Measurements from ENCODE around the gene CSNK1G3.

The CSNK1G3 gene

DNA sequence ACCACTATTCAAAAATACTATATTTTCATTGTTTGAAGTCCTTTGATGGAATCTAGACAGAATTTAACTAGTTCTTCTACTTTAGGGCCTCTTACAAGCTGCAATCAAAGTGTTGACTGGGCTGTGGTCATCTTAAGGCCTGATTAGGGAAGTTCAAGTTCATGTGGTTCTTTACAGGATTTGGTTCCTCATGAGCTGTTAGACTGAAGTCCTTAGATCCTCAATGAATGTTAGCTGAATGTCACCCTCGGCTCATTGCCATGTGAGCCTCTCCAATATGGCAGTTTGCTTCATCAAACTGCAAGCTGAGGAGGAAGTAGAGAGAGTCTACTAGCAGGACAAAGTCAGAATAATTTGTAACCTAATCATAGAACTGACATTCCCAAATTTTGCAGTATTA lies 135.1 kb downstream of the CSNK1G3 start:
- DNase-seq (ENCODE audit: low read depth), result no peak

DNA sequence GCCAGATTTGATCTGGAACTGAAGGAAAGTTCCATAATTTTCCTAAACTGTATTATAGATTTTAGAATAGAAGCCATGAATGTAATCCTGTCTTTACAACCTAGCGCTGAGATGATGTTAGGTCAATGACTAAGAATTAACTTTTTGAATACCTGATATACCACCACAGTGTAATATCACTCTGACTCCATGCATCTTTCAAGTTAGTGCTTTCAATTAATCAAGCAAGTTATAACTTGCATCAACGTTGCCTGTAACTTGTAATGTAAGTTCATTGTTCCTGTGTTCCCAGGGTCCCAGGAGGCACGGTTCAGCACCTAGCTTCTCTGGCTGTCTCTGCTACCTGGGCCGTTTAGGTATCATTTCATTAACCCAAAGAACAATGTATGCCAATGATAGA lies 139.3 kb downstream of the CSNK1G3 start:
- DNase-seq (ENCODE audit: low read depth), result no peak

DNA sequence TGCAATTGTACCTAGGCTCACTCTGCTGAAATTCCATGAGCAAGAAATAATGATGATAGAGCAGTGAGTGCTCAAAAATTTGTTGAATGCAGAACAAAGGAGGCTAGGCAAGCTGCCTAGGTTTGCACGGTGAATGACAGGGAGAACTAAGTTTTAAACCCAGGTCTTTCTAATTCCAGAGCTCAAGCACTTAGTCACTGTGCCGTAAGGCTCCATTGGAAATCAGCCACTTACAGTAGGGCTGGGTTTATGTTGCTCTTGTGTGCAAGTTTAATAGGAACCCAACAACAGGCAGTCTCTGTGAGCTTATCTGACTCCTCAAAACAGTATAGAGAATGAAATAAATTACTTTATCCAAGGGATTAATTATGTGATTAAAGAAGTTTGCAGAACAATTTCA lies 147.0 kb downstream of the CSNK1G3 start:
- no peak for DNase-seq (ENCODE audit: low read depth)

DNA sequence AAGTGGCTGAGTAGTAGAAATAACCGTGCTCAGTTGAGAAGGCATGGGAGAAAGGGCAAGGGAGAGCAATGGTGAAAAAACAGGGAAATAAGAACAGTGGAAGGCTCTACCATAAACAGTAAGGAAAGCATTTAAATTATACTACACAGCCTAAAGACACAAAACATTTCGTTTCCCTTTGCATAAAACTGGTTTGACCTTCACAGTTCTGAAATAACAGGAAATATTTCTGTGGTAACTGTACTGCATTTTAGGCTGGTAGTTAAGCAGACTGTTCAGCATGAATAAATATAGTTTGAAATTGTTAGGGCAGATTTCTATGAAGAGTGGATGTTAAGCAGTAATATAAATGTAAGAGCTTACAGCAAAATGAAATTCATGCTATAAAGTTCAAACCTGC lies 147.5 kb downstream of the CSNK1G3 start:
- DNase-seq (ENCODE audit: low read depth), result no peak

DNA sequence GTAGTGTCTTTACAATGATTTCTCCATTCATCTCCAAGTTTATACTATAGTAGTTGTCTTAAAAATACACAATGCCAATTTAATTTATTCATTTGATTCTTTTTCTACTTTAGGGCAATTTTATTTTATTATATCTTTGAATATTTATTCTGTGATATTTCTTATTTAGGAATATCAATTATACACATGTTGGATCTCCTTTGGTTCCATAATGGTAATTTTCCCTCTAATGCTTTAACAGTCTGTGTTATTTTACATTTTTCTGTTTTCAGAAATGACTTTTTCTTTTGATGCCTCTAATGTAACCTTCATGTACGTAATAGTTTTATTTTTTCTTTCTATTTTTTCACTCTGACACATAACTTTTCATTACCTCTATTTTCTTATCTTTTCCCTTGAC lies 153.0 kb downstream of the CSNK1G3 start:
- DNase-seq (ENCODE audit: low read depth), result no peak

GRCh38 chr5:123665822-123666371 lies 153.9 kb downstream of the CSNK1G3 start:
- no peak for DNase-seq (ENCODE audit: low read depth)
